ENCODE measurements around the gene MAP2K5. TPM values are rescaled to one million over a fixed set of nuclear protein-coding genes. Genes with fewer than 3 reads are reported as not detected.

Gene MAP2K5
- total and polyA plus RNA-seq, 8 donors = 1.8 to 94.6 (median 11.1) TPM

- no peak for TF ChIP-seq POLR2A (IDR thresholded peaks at IDR 0.05)
- TF ChIP-seq CTCF (IDR thresholded peaks at IDR 0.05) = no peak
- TF ChIP-seq POLR2AphosphoS5 (IDR thresholded peaks at IDR 0.05) = no peak
- no peak for TF ChIP-seq EP300 (IDR thresholded peaks at IDR 0.05)
- no peaks in the 10 kb centered on the region for H3K9me3 ChIP-seq
- no peaks in the 10 kb centered on the region for H3K36me3 ChIP-seq
- no peak for DNase-seq
- H3K4me1 ChIP-seq = peaks cover 0 to 24% (median 15%) of the 10 kb centered on the region in 4 donors
- WGBS, 5 donors = 22 to 49% (median 39%) methylated on average over 1 of the region's 1 CpG
- peak overlapping the region in 1 of 5 donors; percentile 31 for H3K27ac ChIP-seq
- intact Hi-C loops (cut with DNase I; ENCODE audit: low total_unique reads) = no loop called here
- H3K27me3 ChIP-seq = no peaks in the 10 kb centered on the region
- H3K4me3 ChIP-seq = no peak overlapping the region
These were observed 203.5 kb downstream of the MAP2K5 start for GRCh38 chr15:67746022-67746421.

DNA sequence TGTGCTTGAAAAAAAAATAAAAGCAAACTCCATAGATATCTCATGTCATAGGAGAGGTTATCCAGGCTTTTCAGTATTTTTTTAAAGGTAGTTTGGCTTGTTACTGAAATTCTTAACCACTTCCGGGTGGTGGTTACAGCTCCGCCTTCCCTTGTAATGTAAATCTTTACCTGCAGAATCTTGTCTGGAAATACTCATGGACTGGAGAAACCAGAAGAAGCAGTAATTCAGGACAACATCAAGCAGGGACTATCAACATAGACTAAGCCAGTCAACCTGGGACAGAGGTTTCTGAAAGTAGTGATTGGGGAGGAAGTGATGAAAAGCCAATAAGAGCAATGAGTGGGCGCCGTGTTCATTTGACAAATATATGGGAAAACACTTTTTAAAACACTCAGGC, 203.9 kb downstream of the MAP2K5 start:
- Histone ChIP-seq H3K36me3 (no peaks in the 10 kb centered on the region), H3K27me3 (no peaks in the 10 kb centered on the region), H3K4me3 (no peak overlapping the region), H3K4me1 (peaks cover 0 to 24% (median 15%) of the 10 kb centered on the region in 4 donors), H3K9me3 (no peaks in the 10 kb centered on the region), H3K27ac (peak overlapping the region in 1 of 5 donors; percentile 31)
- peak in 1 of 2 donors; percentile 84 for DNase-seq
- intact Hi-C loops (cut with DNase I; ENCODE audit: low total_unique reads) = no loop called here
- TF ChIP-seq POLR2AphosphoS5 (IDR thresholded peaks at IDR 0.05) (no peak), CTCF (IDR thresholded peaks at IDR 0.05) (no peak), POLR2A (IDR thresholded peaks at IDR 0.05) (no peak), EP300 (IDR thresholded peaks at IDR 0.05) (no peak)
- WGBS, 5 donors = 57 to 71% (median 63%) methylated on average over 4 of the region's 4 CpGs

DNA sequence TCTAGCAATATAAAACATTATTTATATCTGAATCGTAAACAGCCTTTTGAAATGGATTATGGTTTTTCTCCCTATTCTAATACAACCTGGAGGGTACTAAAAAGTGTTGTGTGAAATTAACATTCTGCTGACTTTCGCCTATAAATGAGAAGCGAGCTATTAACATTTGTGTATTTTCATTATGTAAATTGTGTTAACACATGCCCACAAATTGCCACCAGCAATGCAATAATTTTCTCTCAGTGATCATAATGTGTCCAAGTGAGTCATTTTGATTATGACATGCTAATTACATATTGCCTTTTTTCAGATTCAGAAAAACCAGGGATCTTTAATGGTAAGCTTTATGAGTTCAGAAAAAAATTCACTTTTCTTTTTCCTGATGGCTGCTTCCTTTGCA, 205.4 kb downstream of the MAP2K5 start:
- TF ChIP-seq POLR2A (IDR thresholded peaks at IDR 0.05) (no peak), CTCF (IDR thresholded peaks at IDR 0.05) (no peak), POLR2AphosphoS5 (IDR thresholded peaks at IDR 0.05) (no peak), EP300 (IDR thresholded peaks at IDR 0.05) (no peak)
- Histone ChIP-seq H3K4me1 (peaks cover 0 to 24% (median 15%) of the 10 kb centered on the region in 4 donors), H3K36me3 (no peaks in the 10 kb centered on the region), H3K4me3 (no peak overlapping the region), H3K9me3 (no peaks in the 10 kb centered on the region), H3K27me3 (no peaks in the 10 kb centered on the region), H3K27ac (no peak overlapping the region)
- no peak for DNase-seq
- intact Hi-C loops (cut with DNase I; ENCODE audit: low total_unique reads) = no loop called here
- 93 to 99% (median 97%) methylated on average over 3 of the region's 3 CpGs for WGBS, 5 donors

DNA sequence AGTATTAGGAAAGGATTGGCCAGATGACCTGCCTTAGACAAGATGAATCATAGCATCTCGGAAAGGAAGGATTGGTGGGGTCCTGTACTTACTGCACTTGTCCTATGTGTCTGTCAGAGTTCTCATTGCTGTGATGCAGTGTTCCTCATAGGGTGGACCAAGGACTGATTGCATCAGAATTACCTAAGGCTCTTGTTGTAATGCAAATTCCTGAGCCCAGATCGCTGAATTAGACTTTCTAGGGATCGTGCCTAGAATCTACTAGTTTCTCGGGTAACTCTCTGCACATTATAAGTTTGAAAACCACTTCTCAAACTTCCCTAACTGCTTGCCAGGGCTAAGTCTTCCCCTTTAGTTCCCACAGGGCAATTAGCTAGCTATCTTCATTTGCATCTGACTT, 207.9 kb downstream of the MAP2K5 start:
- Histone ChIP-seq H3K4me1 (peaks cover 0 to 14% (median 9%) of the 10 kb centered on the region in 4 donors), H3K36me3 (no peaks in the 10 kb centered on the region), H3K9me3 (no peaks in the 10 kb centered on the region), H3K27ac (no peak overlapping the region), H3K27me3 (no peaks in the 10 kb centered on the region), H3K4me3 (no peak overlapping the region)
- TF ChIP-seq CTCF (IDR thresholded peaks at IDR 0.05) (no peak), EP300 (IDR thresholded peaks at IDR 0.05) (no peak), POLR2AphosphoS5 (IDR thresholded peaks at IDR 0.05) (no peak), POLR2A (IDR thresholded peaks at IDR 0.05) (no peak)
- intact Hi-C loops (cut with DNase I; ENCODE audit: low total_unique reads) = no loop called here
- whole genome bisulfite sequencing, 5 donors = 81 to 90% (median 87%) methylated on average over 4 of the region's 4 CpGs
- DNase-seq = no peak
